ENCODE results near the gene LPXN.

- TF ChIP-seq CTCF (IDR thresholded peaks at IDR 0.05; ENCODE audit: borderline replicate concordance, extremely low read depth, low read length, poor library complexity, severe bottlenecking) (no peak), EZH2 (IDR thresholded peaks at IDR 0.05; ENCODE audit: borderline replicate concordance, low read depth, low read length, severe bottlenecking) (no peak)
Measured at GRCh38 chr11:58573451-58574104, 2.1 kb downstream of the LPXN start.
